RWPE1 (cell line): ENCODE data around the gene DPH3.

ENCODE experiments used
- CTCF ChIA-PET: fragments of 350-600 bp; sonication (Branson Sonifier 250); formaldehyde crosslinking; extraction: SDS; loops from one replicate; lab custom pipeline; 2021; lab: Yijun Ruan, JAX
- POLR2A ChIA-PET: fragments of 400-600 bp; formaldehyde crosslinking; extraction: SDS; loops from one replicate; lab custom pipeline; 2020; ENCODE audit warnings: antibody characterized with exemption; ENCODE audit not compliant: low non-redundant PET; lab: Yijun Ruan, JAX
- DNase-seq: peaks from one replicate; pipeline ENCODE4 v3.0.0; 2012; ENCODE audit warnings: low spot score
- H3K27ac ChIP-seq: fragments of 450-650 bp; 2 replicates; pipeline ENCODE4 v1.5.1; 2017
- TF ChIP-seq, protein P1 (sequence below): fragments of 450-650 bp; conservative IDR thresholded peaks from 2 replicates; pipeline ENCODE4 v1.5.1; 2017; ENCODE audit warnings: low read depth, mild to moderate bottlenecking

The DPH3 gene

DNA sequence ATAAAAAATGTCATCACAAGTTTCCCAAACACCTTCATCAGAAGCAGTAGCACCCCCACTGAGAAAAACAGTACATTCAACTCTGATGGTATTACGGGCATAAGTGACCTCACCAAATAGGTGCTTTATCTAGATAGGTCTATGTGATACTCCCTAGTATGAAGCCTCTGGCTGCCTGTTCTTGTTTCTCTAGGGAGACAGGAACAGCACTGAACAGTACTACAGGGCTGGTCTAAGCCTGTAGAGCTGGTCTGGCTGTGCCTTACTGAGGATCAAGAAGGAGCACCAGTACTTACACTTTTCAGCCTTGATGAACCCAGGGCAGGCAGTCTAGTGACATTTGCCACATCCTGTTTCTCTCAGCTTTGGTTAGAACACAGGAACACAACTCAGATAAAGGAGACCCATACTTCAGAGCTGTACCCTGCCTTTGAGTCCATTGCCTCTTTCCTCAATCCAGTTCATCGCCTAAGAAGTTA, 36.2 kb upstream of the DPH3 start:
- DNase-seq = no peak
- ChIA-PET POLR2A (no interaction called here), CTCF (interaction anchor here (0.7 kb wide), 1 partner anchor 11 kb away, joined by 5 read pairs; no protein-coding TSS in a partner anchor)
- no peak overlapping the region for H3K27ac ChIP-seq
- TF ChIP-seq, protein P1, sequence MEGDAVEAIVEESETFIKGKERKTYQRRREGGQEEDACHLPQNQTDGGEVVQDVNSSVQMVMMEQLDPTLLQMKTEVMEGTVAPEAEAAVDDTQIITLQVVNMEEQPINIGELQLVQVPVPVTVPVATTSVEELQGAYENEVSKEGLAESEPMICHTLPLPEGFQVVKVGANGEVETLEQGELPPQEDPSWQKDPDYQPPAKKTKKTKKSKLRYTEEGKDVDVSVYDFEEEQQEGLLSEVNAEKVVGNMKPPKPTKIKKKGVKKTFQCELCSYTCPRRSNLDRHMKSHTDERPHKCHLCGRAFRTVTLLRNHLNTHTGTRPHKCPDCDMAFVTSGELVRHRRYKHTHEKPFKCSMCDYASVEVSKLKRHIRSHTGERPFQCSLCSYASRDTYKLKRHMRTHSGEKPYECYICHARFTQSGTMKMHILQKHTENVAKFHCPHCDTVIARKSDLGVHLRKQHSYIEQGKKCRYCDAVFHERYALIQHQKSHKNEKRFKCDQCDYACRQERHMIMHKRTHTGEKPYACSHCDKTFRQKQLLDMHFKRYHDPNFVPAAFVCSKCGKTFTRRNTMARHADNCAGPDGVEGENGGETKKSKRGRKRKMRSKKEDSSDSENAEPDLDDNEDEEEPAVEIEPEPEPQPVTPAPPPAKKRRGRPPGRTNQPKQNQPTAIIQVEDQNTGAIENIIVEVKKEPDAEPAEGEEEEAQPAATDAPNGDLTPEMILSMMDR = no peak

- H3K27ac ChIP-seq = no peak overlapping the region
- POLR2A ChIA-PET = no interaction called here
- DNase-seq = no peak
- CTCF ChIA-PET = interaction anchor here (0.7 kb wide), 1 partner anchor 10 kb away, joined by 5 read pairs; no protein-coding TSS in a partner anchor
- TF ChIP-seq, protein P1 = no peak
These were observed 35.6 kb upstream of the DPH3 start for GRCh38 chr3:16300307-16300706.

- DNase-seq = no peak
- CTCF ChIA-PET = no interaction called here
- POLR2A ChIA-PET = no interaction called here
- H3K27ac ChIP-seq = no peak overlapping the region
- TF ChIP-seq, protein P1 = no peak
These were observed 35.0 kb upstream of the DPH3 start for GRCh38 chr3:16299746-16300145.

- DNase-seq = no peak
- ChIA-PET CTCF (no interaction called here), POLR2A (no interaction called here)
- TF ChIP-seq, protein P1 = no peak
- no peak overlapping the region for H3K27ac ChIP-seq
These were observed 34.1 kb upstream of the DPH3 start for GRCh38 chr3:16298891-16299290.

DNA sequence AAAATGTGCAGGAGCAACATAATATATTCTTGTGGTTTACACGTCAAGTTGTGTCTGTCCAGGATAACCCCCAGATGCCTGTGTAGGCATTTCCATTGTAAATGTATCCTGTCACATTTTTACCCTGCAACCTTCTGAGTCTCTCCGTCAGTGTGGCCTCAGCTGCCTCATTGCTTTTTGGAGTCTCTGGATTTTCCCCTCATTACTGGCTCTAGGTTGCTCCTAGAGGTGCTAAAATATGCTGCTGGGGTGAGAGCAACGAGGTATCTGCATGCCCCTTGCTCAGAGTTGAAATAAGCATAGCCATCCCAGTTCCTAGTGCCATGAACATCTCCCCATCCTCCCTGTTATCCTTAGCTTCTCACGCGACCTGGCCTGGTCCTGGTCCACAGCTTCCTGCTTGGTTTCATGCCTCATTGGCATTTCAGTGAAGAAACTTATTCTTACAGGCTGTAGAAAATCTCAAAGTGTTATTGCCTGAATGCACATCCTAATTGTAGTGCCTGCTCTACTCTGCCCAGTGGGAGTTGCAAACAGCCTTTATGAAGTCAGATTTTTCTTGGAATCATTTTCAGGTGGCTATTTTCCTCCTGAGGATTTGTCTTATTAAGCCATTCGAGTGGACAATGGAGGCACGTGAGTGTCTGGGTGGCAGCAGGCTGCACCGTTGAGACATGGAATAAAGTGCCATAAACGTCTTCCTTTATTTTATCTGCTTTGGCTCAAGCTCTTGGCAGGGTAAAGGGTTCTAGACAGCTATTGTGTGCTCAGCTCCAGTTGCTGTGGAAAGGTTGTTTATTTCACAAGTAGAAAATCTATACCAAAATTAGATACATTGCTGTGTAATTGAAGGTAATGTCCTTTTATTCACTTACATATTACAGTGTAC, 33.5 kb upstream of the DPH3 start:
- CTCF ChIA-PET = interaction anchor here (0.6 to 0.7 kb wide), 2 partner anchors 17 to 137 kb away, joined by 3 read pairs; no protein-coding TSS in a partner anchor
- H3K27ac ChIP-seq = no peak overlapping the region
- TF ChIP-seq, protein P1 = no peak
- no peak for DNase-seq
- POLR2A ChIA-PET = no interaction called here

DNA sequence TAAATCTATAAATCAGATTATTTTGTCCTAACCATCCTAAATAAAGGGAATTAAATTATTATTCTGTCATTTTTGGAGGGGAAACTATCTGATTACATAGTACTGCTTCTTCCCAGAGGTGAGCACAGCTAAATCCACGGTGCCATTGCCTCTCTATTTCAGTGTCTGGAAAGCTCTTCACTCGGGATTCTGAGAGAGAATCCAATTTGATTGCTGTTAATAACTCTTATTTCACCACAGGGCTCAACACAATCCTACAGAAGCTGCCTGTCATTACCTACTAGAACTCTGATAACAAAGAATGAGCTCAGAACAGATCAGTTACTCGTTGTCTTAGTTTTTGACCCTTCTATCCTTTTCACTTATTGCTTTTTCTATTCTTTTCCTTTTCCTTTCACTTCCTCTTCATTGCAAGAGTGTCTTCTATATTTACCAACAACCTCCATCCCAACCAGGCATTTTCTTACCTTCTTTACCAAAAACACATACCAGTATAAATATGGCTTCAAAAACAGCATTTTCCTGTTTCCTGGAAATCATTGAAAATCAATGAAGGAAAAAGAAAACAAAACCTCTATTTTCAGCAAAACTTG, 30.7 kb upstream of the DPH3 start:
- no peak for DNase-seq
- TF ChIP-seq, protein P1 = no peak
- ChIA-PET CTCF (no interaction called here), POLR2A (no interaction called here)
- H3K27ac ChIP-seq = no peak overlapping the region
